Measurements from ENCODE around the gene ABCB9.

The ABCB9 gene

GRCh38 chr12:122963941-122964265 is 2.4 kb downstream of the ABCB9 start:
- no peak for DNase-seq (ENCODE audit: low read depth)

GRCh38 chr12:122961531-122962329 is 4.5 kb downstream of the ABCB9 start:
- DNase-seq (ENCODE audit: low read depth), result no peak

GRCh38 chr12:122960193-122960569 is 6.1 kb downstream of the ABCB9 start:
- DNase-seq (ENCODE audit: low read depth), result no peak

DNA sequence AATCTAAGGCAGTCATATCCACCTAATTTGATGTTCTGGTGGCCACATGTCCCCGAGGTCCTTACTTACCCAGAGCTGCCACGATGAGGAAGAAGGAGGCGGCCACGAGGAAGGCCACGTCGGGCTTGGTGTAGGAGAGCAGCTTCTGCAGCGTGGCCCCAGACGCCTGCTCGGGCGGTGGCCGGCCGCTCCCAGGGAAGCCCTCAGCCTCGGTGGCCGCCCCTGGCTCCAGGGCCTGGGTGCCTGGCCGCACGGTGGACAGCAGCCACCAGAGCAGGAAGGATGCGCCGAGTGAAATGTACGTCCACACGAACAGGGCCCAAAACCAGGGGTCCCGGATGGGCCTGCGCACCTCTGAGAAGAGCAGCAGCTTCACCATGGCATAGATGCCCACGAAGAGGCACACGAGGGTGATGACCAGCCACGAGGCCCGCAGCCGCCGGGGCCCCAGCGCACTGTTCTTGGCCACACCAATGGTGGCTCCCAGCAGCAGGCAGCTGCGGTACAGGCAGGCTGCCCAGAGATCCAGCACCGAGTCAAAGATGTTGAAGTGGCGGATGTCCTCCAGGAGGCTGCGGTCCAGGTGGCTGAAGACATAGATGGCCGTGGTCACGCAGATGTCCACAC is 6.6 kb downstream of the ABCB9 start:
- DNase-seq (ENCODE audit: low read depth), result no peak

- no peak for DNase-seq (ENCODE audit: low read depth)
Observed at GRCh38 chr12:122958198-122958888, 7.9 kb downstream of the ABCB9 start.

GRCh38 chr12:122956035-122956434 is 10.2 kb downstream of the ABCB9 start:
- DNase-seq (ENCODE audit: low read depth), result no peak

DNA sequence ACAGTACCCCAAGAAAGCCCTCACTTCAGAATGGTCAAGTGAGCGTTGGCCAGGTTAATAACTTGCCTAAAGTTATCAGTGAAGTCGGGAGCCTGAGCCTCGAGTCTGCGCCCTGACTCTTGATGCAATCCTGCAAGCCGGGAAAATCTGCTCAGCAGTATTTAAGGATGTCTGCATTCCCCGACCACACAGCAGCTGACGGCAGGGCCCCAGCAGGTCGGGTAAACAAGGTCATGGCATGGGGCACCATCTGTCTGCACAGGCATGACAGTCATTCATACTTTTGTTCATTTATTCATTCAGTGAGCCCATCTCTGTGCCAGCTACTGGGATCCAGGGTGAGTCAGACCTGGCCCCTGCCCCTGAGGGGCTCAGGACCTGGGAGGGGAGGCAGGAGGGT is 11.1 kb downstream of the ABCB9 start:
- DNase-seq (ENCODE audit: low read depth), result no peak

DNA sequence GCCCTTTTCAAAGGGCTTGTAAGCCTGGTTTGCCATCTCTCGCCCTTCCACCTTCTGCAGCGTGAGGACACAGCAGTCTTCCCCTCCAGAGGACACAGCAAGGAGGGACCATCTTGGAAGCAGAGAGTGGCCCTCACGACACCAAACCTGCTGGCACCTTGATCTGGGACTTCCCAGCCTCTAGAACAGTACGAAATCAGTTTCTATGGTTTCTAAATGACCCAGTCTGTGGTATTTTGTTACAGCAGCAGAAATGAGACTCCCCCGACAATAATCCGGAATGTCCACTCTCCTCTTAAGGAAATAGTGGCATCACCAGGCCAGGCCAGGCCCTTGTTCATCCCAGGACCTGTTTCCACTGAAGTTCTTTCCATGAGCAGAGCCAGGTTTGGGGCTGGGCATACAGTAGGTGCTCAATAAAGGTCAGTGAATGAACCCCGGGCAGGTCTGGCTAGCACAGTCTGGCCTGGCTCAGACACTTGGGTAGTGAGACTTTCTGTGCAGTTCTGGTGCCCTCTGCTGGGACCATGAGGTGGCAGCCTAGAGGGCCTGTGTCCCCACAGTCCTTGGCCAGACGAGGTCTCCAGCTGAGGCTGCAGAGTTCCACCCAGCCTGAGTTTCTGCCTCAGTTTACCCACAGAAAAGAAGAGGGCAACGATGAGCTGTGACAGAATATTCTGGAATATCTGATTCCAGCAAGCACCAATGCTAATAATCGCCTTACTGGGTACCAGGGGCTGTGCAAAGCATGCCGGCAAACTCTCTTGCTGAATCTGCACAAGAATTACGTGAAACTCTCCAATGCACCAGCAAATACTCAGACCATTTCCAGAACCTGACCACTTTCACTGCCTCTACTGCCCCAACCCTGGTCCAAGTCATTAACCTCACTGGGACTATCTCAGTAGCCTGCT is 14.0 kb downstream of the ABCB9 start:
- peak; percentile 55 for DNase-seq (ENCODE audit: low read depth)

DNA sequence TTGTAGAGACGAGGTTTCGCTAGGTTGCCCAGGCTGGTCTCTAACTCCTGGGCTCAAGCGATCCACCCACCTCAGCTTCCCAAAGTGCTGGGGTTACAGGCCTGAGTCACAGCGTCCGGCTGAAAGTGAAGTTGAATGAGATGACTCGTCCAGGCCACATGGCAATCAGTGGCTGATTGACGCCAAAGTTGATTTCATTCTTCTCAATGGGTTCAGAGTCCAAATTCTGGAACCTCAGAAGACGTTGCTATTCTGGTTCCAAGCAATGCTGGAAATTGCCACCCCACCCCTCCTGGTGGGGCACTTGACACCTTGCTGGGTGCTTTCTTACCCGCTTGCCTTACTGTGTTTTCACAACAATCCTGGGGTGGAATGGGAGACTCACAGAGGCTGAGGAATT is 14.9 kb downstream of the ABCB9 start:
- no peak for DNase-seq (ENCODE audit: low read depth)

- DNase-seq (ENCODE audit: low read depth), result no peak
Observed at GRCh38 chr12:122949816-122950675, 16.2 kb downstream of the ABCB9 start.

DNA sequence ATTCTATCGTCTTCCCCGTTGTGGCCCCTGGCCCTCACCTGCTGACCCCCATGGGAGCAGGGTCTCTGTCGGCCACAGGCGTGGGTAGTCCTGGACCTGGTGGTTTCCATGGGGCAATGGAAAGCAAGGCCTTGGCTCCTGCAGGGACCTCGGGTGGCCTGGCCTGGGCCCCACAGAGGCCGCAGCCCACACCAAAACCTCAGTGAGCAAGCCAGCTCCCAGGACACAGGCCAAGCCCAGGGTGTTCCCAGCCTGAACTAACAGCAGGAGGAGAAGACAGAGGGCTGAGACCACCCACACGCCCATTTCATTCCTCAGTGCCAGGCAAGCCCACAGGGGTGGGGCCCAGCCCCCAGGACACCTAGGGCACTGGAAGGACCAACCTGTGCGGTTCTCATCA is 16.9 kb downstream of the ABCB9 start:
- no peak for DNase-seq (ENCODE audit: low read depth)

- no peak for DNase-seq (ENCODE audit: low read depth)
Observed at GRCh38 chr12:122948605-122949004, 17.7 kb downstream of the ABCB9 start.

DNA sequence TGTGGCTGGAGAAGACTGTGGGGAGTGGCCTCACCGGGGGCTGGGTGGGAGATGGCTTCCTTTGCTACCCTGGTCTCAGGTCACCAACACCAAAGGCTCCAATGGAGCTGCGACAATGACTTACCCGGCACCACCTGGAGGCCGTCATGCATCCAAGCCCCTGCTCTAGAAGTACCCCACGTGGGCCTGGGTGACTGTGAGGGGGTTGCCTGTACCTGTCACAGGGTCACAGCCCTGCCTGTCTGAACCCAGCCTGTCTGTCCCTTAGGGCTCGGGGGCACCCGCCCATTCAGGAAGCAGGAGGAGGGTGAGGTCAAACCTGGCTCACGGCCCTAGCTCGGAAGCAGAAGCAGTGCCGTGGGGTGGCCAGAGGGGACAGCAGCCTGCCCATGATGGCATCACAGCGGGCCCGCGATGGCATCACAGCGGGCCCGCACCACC is 18.9 kb downstream of the ABCB9 start:
- DNase-seq (ENCODE audit: low read depth), result no peak

DNA sequence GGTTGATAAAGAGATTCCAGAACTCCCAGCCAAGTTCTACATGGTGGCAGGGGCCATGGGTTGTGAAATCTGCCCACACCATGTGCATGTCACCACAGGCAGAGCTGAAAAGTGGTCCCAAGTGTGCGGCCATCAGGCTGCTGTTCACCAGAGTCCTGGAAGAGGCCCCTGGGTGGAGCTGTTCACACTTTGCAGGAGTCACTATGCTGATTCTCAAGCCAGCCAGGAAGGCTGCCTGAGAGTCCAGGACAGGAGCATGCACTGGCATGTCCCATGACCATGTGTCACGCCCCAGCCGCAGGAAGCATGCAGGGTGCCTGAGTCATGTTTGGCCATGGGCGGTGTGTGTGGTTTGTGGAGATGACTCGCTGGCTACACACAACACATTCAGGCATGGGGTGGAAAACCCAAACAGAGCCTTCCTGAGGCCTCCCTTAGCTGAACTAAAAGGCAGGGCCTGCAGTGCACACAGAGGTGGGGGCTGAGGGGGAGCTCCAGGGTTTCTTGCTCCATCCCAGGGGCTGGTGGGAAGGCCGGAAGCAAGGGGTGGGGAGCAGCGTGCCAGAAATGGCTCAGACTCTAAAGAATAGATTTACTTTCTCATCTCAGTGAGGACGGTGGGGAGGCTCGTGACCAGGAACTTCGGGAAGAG is 19.4 kb downstream of the ABCB9 start:
- DNase-seq (ENCODE audit: low read depth), result peak; percentile 98

- DNase-seq (ENCODE audit: low read depth), result peak; percentile 52
Observed at GRCh38 chr12:122944605-122945592, 21.4 kb downstream of the ABCB9 start.

GRCh38 chr12:122943196-122943595 is 23.1 kb downstream of the ABCB9 start:
- DNase-seq (ENCODE audit: low read depth), result no peak

- no peak for DNase-seq (ENCODE audit: low read depth)
Observed at GRCh38 chr12:122942637-122943036, 23.6 kb downstream of the ABCB9 start.

GRCh38 chr12:122941351-122941750 is 24.9 kb downstream of the ABCB9 start:
- peak; percentile 32 for DNase-seq (ENCODE audit: low read depth)

GRCh38 chr12:122939125-122939524 is 27.1 kb downstream of the ABCB9 start:
- DNase-seq (ENCODE audit: low read depth), result no peak
